HG02798 (cell line): ENCODE measurements around the gene MAOA.
"Not testable (repeated sequence)": the region's sequence is repeated elsewhere in the genome, so short reads cannot be mapped to it uniquely, and the experiment has no call there.

ENCODE experiments used
- ATAC-seq: cut with Tn5 transposase; IDR thresholded peaks from one replicate; pipeline ENCODE4 v1.9.1; 2021; ENCODE audit warnings: mild to moderate bottlenecking; ENCODE audit not compliant: unreplicated experiment, poor library complexity

MAOA gene

GRCh38 chrX:43661521-43662240 is 5.6 kb downstream of the MAOA start:
- no peak for ATAC-seq

- ATAC-seq: no peak
These were observed 7.1 kb downstream of the MAOA start for GRCh38 chrX:43663173-43663572.

GRCh38 chrX:43664258-43664657 is 8.2 kb downstream of the MAOA start:
- no peak for ATAC-seq

GRCh38 chrX:43664708-43665107 is 8.6 kb downstream of the MAOA start:
- no peak for ATAC-seq

- no peak for ATAC-seq
These were observed 10.3 kb downstream of the MAOA start for GRCh38 chrX:43666311-43666912.

- not testable (repeated sequence) for ATAC-seq
These were observed 20.0 kb downstream of the MAOA start for GRCh38 chrX:43675965-43676628.

- no peak for ATAC-seq
These were observed 21.0 kb downstream of the MAOA start for GRCh38 chrX:43676971-43677572.

- no peak for ATAC-seq
These were observed 21.9 kb downstream of the MAOA start for GRCh38 chrX:43677993-43678392.

- ATAC-seq: no peak
These were observed 23.0 kb downstream of the MAOA start for GRCh38 chrX:43679058-43679457.

GRCh38 chrX:43679778-43680177 is 23.7 kb downstream of the MAOA start:
- ATAC-seq: no peak

GRCh38 chrX:43682726-43683125 is 26.6 kb downstream of the MAOA start:
- no peak for ATAC-seq

- no peak for ATAC-seq
These were observed 29.1 kb downstream of the MAOA start for GRCh38 chrX:43685221-43685620.

- ATAC-seq: no peak
These were observed 32.5 kb downstream of the MAOA start for GRCh38 chrX:43688586-43688985.

GRCh38 chrX:43693602-43694406 is 37.7 kb downstream of the MAOA start:
- ATAC-seq: no peak

- ATAC-seq: no peak
These were observed 43.4 kb downstream of the MAOA start for GRCh38 chrX:43699475-43699874.

- no peak for ATAC-seq
These were observed 46.0 kb downstream of the MAOA start for GRCh38 chrX:43702079-43702524.

GRCh38 chrX:43702660-43703059 is 46.6 kb downstream of the MAOA start:
- ATAC-seq: no peak

GRCh38 chrX:43703211-43703791 is 47.2 kb downstream of the MAOA start:
- no peak for ATAC-seq

- no peak for ATAC-seq
These were observed 50.8 kb downstream of the MAOA start for GRCh38 chrX:43706786-43707370.
